NCI-H2107 (cell line): Measurements from ENCODE around the gene TRIP4.

Experiments used
- DNase-seq: peaks from one replicate; lab custom pipeline; 2025; lab: John Stamatoyannopoulos, UW

TRIP4 gene

DNA sequence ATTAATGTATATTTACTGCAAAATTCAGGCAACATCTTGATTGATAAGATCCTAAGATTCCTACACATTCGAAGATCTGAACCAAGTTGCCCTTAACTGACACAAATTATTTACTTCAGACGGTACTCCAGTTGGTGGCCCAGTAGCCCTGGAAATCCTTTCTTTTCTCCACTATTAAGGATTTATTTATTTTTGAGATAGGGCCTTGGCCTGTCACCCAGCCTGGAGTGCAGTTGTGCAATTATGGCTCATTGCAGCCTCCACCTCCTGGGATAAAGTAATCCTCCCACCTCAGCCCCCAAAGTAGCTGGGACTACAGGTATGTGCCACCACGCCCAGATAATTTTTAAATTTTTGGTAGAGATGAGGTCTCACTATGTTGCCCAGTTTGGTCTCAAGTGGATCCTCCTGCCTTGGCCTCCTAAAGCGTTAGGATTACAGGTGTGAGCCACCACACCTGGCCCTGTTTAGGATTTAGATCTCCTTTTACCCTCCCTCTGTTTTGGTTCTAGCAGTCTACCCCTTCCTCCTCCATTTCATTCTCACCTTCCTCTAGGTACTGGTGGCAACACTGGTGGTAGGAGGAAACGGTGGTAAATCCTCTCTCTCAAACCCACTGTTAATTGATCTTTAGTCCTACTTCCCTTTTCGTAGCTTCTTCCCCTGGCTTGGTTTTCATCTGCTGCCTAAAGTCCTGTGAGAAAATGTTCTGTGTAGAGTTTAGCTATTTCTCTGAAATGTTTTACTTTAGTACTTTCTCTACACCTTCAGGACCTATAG lies 60.1 kb downstream of the TRIP4 start:
- DNase-seq = no peak

DNA sequence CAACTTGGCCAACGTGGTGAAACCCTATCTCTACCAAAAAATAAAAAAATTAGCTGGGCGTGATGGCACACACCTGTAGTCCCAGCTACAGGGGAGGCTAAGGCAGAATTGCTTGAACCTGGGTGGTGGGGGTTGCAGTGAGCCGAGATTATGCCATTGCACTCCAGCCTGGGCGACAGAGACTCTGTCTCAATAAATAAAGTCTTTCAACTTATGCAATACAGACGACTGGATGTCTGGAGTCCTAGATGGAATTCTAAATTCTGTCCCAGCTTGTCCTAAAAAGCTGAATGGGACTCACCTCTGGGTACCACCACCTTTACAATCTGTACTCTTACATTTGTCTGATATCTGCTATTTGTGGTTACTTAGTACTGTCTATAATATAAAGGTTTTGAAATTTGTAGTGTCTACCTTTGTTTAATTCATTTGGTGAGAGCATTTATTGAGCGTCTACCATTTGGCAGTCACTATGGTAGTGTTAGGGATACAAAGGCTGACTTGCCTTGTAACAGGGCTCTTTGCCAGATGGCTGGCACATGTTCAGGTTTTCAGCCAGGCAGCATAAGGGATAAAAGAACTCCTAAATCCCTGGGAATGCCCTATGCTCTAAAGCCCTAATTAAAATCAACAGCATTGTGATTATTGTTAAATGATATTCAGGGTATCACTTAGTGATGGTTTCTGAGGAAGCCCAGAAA lies 65.5 kb downstream of the TRIP4 start:
- no peak for DNase-seq

GRCh38 chr15:64453689-64454037 lies 66.0 kb downstream of the TRIP4 start:
- DNase-seq = no peak

GRCh38 chr15:64454282-64454681 lies 66.6 kb downstream of the TRIP4 start:
- no peak for DNase-seq

DNA sequence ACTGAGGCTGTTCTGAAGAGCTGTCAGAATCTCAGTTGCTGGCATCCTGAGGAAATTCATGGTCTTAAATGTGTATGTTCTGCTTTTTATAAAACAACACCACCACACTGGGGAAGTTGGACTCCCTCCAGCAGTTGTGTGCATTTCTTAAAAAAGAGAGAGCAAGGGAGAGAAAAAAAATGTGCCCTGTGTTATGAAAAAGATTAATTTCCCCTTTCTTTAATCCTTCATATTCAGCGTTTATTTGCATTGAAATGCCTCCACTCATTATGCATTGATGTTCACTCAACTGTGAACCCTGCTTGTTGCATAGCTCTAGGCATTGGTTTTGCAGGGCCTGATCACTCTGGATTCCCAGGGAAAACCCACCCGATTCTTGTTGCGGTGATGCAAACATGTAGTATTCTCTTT lies 68.3 kb downstream of the TRIP4 start:
- DNase-seq = no peak

DNA sequence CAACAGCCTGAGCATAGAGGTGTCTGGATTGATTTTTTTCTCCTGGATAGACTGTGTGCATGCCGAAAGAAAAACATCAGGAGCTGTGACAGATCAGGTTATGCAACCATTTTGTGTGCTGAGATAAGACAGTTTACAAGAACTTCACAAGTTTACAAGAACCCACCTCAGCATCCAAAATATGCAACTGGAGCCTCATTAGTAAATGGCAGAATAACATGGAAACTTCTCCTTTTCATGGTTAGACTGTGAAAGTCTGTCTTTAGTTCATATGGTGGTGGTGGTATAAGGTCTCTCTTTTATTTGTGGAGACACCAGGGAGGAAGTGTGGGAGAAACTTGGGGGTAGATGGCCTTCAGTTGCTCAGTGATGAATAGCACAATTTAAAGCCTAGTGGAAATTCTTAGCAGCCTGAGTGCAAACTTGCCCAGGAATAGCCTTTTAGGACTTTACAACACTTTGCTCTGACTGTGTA lies 69.0 kb downstream of the TRIP4 start:
- DNase-seq = no peak

- no peak for DNase-seq
Observed at GRCh38 chr15:64459066-64459781, 71.6 kb downstream of the TRIP4 start.

DNA sequence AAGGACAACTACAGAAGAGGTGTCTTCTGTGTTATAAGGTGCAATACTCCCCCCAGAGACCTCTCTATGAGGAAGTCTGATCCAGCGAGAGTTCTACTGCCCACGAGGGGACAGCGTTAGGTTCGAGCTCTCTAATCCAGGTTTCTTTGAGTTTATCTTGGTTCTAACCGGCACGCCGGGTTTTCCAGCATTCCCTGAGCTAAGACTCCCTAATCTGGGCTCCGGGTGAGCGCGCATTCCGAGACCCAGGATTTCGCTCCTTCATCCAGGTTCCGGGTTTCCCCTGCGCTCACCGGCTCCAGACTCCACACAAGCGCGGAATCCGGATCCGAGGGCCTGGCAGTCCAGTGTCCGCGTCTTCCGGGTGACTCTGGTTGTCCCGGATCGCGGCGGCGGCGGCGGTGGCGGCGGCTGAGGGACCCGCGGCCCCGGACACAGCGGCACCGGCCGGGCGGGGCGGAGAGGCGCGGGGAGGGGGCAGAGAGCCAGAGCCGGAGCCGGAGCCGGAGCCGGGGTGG lies 72.6 kb downstream of the TRIP4 start, which contains the start of gene ZNF609:
Gene ZNF609, plus strand, starts transcription at position 373 of the 518 bp plus-strand sequence. CDS start 38,842 bp downstream, outside the sequence.
- peak; percentile 83 for DNase-seq

DNA sequence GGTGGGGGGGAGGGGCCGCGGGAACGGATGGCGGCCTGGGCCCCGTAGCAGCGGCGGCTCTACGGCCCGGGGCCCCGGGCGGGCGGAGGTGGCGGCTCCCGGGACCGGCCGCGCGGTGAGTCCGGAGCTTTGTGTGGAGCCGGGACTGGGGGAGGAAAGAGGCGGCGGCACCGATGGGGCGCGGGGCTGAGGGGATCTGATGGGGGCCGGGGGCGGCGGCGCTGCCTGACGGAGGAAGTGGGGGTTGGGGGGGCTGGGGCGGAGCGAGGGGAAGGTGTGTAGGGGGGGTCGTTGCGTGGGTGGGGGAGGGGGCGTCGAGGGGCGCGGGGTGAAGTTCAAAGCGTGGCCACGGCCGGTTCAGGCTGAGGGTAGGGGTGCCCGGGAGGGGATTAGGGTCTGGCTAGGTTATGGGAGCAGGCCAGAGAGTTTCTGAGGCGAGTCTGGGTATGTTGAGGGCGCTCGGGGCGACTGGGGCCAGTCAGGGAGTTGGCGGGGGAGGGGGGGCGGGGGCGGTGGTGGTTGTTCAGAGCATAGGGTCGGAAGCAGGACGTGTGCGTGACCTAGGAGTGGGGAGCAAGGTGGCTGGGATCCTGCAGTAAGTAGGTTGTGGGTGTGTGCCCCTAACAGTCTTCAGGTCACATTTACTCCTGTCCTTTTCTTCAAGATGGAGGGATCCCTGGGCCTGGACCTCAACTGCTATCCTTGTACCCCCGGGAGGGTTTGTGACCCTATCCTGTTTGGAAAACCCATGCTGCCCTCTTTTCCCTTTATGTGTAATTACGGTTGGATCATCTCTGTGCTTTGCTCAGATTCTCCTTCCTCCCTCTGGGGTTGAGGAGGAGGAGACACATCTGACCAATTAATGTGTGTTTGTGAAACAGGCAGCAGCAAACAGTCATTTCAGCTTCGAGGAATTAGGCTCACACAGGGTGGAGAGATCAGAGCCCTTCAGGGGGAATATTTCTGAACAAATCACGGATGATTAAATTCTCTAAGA lies 73.4 kb downstream of the TRIP4 start:
- DNase-seq = no peak

- DNase-seq = no peak
Observed at GRCh38 chr15:64461721-64462162, 74.1 kb downstream of the TRIP4 start.

DNA sequence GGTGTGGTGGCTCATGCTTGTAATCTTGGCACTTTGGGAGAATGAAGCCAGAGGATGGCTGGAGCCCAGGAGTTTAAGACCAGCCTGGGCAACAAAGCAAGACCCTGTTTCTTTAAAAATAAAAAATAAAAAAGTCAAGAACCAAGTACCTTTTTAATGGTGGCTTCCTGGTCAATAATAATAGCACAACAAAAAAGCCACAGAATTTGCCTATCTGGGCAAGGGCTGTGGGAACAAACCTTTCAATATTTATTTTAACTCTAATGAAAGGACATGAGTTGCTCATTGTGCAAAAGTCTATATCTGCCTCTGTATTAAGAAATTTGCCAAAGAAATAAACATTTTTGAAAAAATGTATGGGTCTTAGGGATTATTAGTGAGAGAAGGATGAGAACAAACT lies 74.9 kb downstream of the TRIP4 start:
- DNase-seq = no peak

- no peak for DNase-seq
Observed at GRCh38 chr15:64464276-64465005, 76.8 kb downstream of the TRIP4 start.

GRCh38 chr15:64466408-64467141 lies 78.9 kb downstream of the TRIP4 start:
- no peak for DNase-seq

DNA sequence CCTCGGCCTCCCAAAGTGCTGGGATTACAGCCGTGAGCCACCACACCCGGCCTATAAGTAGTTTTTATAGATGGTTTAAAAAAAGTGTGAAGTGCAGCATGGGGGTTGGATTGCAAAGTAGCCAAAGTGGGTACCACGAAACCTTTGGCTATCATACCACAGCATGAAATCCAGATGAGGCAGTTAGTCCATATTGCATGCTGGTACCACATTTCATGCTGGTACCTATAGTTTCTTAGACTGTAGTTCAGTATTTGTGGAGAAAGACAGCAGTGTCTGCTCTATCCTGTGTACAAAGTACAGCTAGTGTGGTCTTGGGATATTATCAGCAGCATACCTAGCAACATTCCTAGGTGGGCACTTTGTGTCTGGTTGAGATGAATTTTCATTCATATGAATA lies 84.5 kb downstream of the TRIP4 start:
- no peak for DNase-seq

DNA sequence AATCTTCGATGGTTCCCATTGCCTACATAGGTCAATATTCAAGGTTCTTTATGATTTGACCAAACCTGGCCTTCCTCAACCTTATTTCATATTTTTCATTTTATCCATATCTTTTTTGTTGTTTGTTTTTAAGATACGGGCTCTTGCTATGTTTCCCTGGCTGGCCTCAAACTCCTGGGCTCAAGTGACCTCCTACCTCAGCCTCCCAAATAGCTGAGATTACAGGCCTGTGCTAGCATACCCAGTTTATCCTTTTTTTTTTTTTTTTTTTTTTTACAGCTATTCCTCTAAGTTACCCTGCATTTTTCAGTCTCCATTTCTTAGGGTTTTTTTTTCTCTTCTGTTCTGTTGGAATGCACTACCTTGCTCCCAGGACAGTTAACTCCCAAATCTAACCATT lies 87.2 kb downstream of the TRIP4 start:
- no peak for DNase-seq

DNA sequence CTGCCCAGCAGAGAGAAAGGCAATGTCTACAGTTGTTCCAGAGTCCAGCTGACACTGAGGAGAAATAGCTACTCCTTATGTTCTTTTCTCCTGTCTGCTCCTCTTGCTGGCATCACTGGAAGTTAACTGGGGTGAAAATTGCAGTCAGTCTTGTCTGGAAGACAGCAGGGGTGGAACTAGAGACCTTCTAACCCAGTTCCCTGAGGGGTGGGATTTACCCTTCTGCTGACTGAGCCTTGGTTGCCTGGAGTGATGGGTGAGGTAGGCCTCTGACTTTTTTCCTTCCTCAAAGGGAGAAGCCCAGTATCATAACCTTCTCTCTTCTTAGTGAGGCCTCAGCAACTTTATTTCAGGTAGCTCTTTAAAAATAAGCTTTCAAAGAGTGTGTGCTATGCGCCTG lies 88.9 kb downstream of the TRIP4 start:
- DNase-seq = no peak

DNA sequence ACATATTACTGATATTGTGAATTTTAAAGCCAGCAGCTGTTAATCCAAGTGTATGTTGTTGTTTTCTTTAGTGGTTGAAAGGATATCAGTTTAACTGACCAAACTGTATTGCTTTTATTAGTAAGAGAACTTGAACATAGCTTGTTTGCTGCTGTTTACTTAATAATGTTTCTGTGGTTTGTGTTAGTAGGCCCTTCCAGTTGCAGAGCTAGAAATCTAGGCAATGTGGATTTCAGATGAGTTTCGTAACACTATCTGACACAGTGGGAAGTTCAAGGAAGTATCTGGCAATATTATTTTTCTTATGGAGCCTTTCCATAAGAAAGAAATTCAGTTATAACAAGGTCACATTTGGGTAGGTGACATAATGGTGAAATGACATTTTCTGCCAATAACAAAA lies 91.2 kb downstream of the TRIP4 start:
- no peak for DNase-seq

DNA sequence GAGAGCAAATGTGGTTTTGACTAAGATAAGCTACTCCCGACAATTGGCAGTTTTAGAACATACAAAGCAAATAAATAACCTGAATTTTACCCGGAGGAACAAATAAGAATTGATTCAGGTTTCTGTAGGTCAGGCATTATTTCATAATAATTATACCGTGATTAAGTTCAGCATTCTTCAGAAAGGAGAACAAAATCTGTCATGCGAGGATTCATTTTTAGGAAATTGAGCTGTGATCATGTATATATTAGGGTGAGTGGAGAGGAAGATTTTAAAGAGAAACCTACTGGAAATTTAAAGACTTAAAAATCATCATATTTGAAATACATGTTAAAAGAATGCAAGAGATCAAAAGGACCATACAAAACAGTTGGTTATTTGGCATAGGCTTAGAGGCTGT lies 93.3 kb downstream of the TRIP4 start:
- no peak for DNase-seq

DNA sequence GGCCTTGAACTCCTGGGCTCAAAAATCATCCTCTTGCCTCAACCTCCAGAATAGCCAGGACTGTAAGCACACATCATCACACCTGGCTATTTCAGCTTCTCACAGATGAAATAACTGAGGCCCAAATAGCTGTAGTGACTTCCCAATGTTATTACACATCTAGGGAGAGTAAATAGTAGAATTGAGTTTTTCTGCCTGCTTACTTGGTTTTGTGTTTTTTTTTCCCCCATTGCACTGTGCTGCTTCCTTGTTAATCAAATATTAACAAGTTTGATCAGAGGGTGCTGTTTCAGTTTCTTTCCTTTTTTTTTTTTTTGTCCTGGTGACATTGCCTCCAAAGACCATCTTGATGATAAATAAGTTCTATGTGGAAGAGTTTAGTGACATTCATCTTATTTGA lies 96.1 kb downstream of the TRIP4 start:
- no peak for DNase-seq

- no peak for DNase-seq
Observed at GRCh38 chr15:64485796-64486195, 98.2 kb downstream of the TRIP4 start.
